A673 (cell line): ENCODE data around the gene NMT1. TPM values are rescaled to one million over a fixed set of nuclear protein-coding genes. Genes with fewer than 3 reads are reported as not detected.
A peak's percentile ranks its signal among the peaks of the same experiment; 100 is the strongest.

ENCODE experiments used
- BruUV-seq: library from RNA; stranded (reverse); fragments of 400-500 nt; replicated peaks from 2 replicates; lab custom pipeline; 2021; lab: Mats Ljungman, UMichigan
- CTCF ChIA-PET: fragments of 300-600 bp; sonication (Branson Sonifier 250); formaldehyde crosslinking; loops from one replicate; lab custom pipeline; 2022; ENCODE audit warnings: antibody characterized with exemption; lab: Charles Lee
- POLR2A ChIA-PET: fragments of 300-600 bp; sonication (Branson Sonifier 250); formaldehyde crosslinking; loops from one replicate; lab custom pipeline; 2022; ENCODE audit warnings: antibody characterized with exemption; ENCODE audit not compliant: low non-redundant PET; lab: Charles Lee
- DNase-seq: peaks from one replicate; pipeline ENCODE4 v3.0.0-alpha.2; 2015; ENCODE audit warnings: low spot score
- H3K27ac ChIP-seq: fragments of 200-600 bp; sonication (generic); 2 replicates; pipeline ENCODE4 v1.5.1; 2016; ENCODE audit warnings: mixed run types, low read depth, mild to moderate bottlenecking, mixed read lengths, antibody characterized with exemption, low read length; ENCODE audit not compliant: poor library complexity, severe bottlenecking
- H3K27me3 ChIP-seq: fragments of 200-600 bp; sonication (generic); replicated peaks from 2 replicates; pipeline ENCODE4 v1.6.1; 2017; ENCODE audit warnings: mixed run types, low read depth, mild to moderate bottlenecking, mixed read lengths, antibody characterized with exemption, low read length; ENCODE audit not compliant: insufficient read depth, poor library complexity
- H3K36me3 ChIP-seq: fragments of 200-600 bp; sonication (generic); 2 replicates; pipeline ENCODE4 v1.6.1; 2016; ENCODE audit warnings: mixed run types, mild to moderate bottlenecking, mixed read lengths, antibody characterized with exemption, low read length; ENCODE audit not compliant: insufficient read depth, poor library complexity, severe bottlenecking
- H3K4me1 ChIP-seq: fragments of 200-600 bp; sonication (generic); 2 replicates; pipeline ENCODE4 v1.6.1; 2017; ENCODE audit warnings: mixed run types, mild to moderate bottlenecking, mixed read lengths, antibody characterized with exemption, low read length; ENCODE audit not compliant: insufficient read depth, poor library complexity, severe bottlenecking
- H3K4me3 ChIP-seq: fragments of 200-600 bp; sonication (generic); 2 replicates; pipeline ENCODE4 v1.5.1; 2016; ENCODE audit warnings: low read depth, mixed run types, mild to moderate bottlenecking, mixed read lengths, low read length; ENCODE audit not compliant: poor library complexity, severe bottlenecking
- H3K9me3 ChIP-seq: fragments of 200-600 bp; sonication (generic); 2 replicates; pipeline ENCODE4 v1.6.1; 2016; ENCODE audit warnings: mixed run types, low read depth, mild to moderate bottlenecking, mixed read lengths, antibody characterized with exemption, low read length; ENCODE audit not compliant: poor library complexity, severe bottlenecking
- CTCF ChIP-seq: fragments of 300-800, 200-600 bp; sonication (generic); conservative IDR thresholded peaks from 2 replicates; pipeline ENCODE4 v1.5.1; 2017; ENCODE audit warnings: low read depth, mild to moderate bottlenecking, antibody characterized with exemption, low read length, moderate library complexity, mixed read lengths
- EZH2 ChIP-seq: fragments of 200-600 bp; sonication (generic); IDR thresholded peaks from 2 replicates; pipeline ENCODE4 v1.6.1; 2017; ENCODE audit warnings: borderline replicate concordance, low read depth, mild to moderate bottlenecking, mixed read lengths, antibody characterized with exemption, low read length; ENCODE audit not compliant: poor library complexity, severe bottlenecking
- intact Hi-C: fragments of 100-400 bp; cut with micrococcal nuclease; formaldehyde crosslinking; loops from one replicate; pipeline ENCODE4 v1.10.0; 2022; ENCODE audit not compliant: unreplicated experiment
- total RNA-seq: library from RNA; stranded (reverse); gene quantifications from 2 replicates; pipeline ENCODE4 v1.2.3, GENCODE V29; 2021

The NMT1 gene
- total RNA-seq, 1 experiment from 2014 or later: 108 TPM

GRCh38 chr17:45060382-45060796 lies 728 bp upstream of the NMT1 start:
- Histone ChIP-seq H3K4me3 (peak overlapping the region; percentile 64), H3K4me1 (peaks cover 9% of the 10 kb centered on the region), H3K27me3 (no peaks in the 10 kb centered on the region), H3K36me3 (no peaks in the 10 kb centered on the region), H3K27ac (peak overlapping the region; percentile 82), H3K9me3 (no peaks in the 10 kb centered on the region)
- TSS peak; percentile 92 for BruUV-seq
- intact Hi-C loops: no loop called here
- POLR2A ChIA-PET: interaction anchor here (0.7 kb wide), 1 partner anchor 1515 kb away, joined by 3 read pairs; no protein-coding TSS in a partner anchor
- CTCF ChIA-PET: interaction anchor here (0.8 kb wide), 1 partner anchor 75 kb away, joined by 5 read pairs; the partner anchor contains the start of gene ACBD4
- no peak for DNase-seq
- TF ChIP-seq EZH2 (no peak), CTCF (no peak)

DNA sequence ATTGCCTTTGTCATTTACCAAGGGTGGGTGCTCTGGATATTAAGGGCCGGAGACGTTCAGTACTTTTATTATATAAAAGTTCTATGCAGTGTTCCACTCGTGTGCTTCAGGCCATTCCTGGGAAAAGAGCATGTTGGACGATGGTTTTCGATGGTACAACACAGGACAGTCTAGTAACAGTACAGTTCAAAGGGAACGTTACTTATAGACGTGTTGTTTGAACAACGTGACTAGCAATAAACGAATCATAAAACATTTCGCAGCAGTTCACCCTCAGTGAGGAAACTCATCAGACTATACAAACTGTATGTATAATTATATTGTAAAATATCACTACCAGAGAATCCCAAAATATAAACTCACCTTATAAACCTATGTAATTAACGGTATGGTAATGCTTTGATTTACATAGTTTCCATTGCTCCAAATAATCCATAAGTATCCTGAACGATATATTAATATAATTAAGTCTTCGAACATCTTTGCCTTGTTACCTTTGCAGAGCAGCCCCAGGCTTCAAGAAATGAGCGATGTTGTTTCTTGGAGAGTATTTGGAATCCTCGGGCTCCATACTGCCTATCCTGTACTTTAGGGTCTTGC lies 589 bp downstream of the NMT1 start:
- Histone ChIP-seq H3K27me3 (no peaks in the 10 kb centered on the region), H3K4me3 (peak overlapping the region; percentile 64), H3K9me3 (no peaks in the 10 kb centered on the region), H3K36me3 (no peaks in the 10 kb centered on the region), H3K27ac (peak overlapping the region; percentile 91), H3K4me1 (peaks cover 9% of the 10 kb centered on the region)
- TF ChIP-seq CTCF: no peak
- TF ChIP-seq EZH2: no peak
- no peak for DNase-seq
- CTCF ChIA-PET: interaction anchor here (0.8 kb wide), 1 partner anchor 74 kb away, joined by 5 read pairs; the partner anchor contains the start of gene ACBD4
- TSS peak; percentile 84 for BruUV-seq
- POLR2A ChIA-PET: no interaction called here
- intact Hi-C loops: no loop called here

- Histone ChIP-seq H3K27me3 (no peaks in the 10 kb centered on the region), H3K36me3 (no peaks in the 10 kb centered on the region), H3K4me3 (no peak overlapping the region), H3K27ac (no peak overlapping the region), H3K9me3 (no peaks in the 10 kb centered on the region), H3K4me1 (peaks cover 9% of the 10 kb centered on the region)
- ChIA-PET CTCF (no interaction called here), POLR2A (interaction anchor here (0.5 kb wide), 1 partner anchor 88 kb away, joined by 3 read pairs; no protein-coding TSS in a partner anchor)
- intact Hi-C loops: no loop called here
- BruUV-seq: no TSS peak
- no peak for TF ChIP-seq EZH2
- no peak for TF ChIP-seq CTCF
- no peak for DNase-seq
These were observed 2.1 kb downstream of the NMT1 start for GRCh38 chr17:45063198-45063597.
